SK-N-SH treated with all-trans-retinoic acid at 6 μM for 48 hours (cell line): ENCODE data around the gene BEX1.
A peak's percentile ranks its signal among the peaks of the same experiment; 100 is the strongest.

Experiments
- ATAC-seq: fragments of 200-7000 bp; cut with Tn5 transposase; 3 replicates; pipeline ENCODE4 v1.9.1; 2020; ENCODE audit warnings: mild to moderate bottlenecking, moderate library complexity
- ARNTL ChIP-seq: fragments of 450-650 bp; formaldehyde crosslinking; IDR thresholded peaks from 2 replicates; pipeline ENCODE4 v1.5.0; 2020; ENCODE audit warnings: low read depth, mild to moderate bottlenecking, moderate library complexity, borderline replicate concordance
- BACH2 ChIP-seq: fragments of 250-450 bp; sonication (Bioruptor Pico); IDR thresholded peaks from 2 replicates; pipeline ENCODE4 v1.9.0; 2021; ENCODE audit warnings: mild to moderate bottlenecking, borderline replicate concordance
- CREB5 ChIP-seq: fragments of 250-450 bp; sonication (Bioruptor Pico); IDR thresholded peaks from 2 replicates; pipeline ENCODE4 v1.5.1; 2020; ENCODE audit warnings: low read depth, mild to moderate bottlenecking, moderate library complexity
- CSDC2 ChIP-seq: fragments of 250-450 bp; sonication (Bioruptor Pico); IDR thresholded peaks from 2 replicates; pipeline ENCODE4 v1.5.0; 2020; ENCODE audit warnings: mild to moderate bottlenecking, moderate library complexity
- CSRNP3 ChIP-seq: fragments of 250-450 bp; sonication (Bioruptor Pico); IDR thresholded peaks from 2 replicates; pipeline ENCODE4 v1.5.1; 2021; ENCODE audit warnings: mild to moderate bottlenecking, moderate library complexity
- ESRRG ChIP-seq: fragments of 250-450 bp; sonication (Bioruptor Pico); IDR thresholded peaks from 2 replicates; pipeline ENCODE4 v1.6.1; 2021; ENCODE audit warnings: mild to moderate bottlenecking
- GLIS3 ChIP-seq: fragments of 250-450 bp; sonication (Bioruptor Pico); IDR thresholded peaks from 2 replicates; pipeline ENCODE4 v1.5.0; 2020; ENCODE audit warnings: mild to moderate bottlenecking, moderate library complexity
- ISL1 ChIP-seq: fragments of 250-450 bp; sonication (Bioruptor Pico); IDR thresholded peaks from 2 replicates; pipeline ENCODE4 v2.1.2; 2022; ENCODE audit warnings: mild to moderate bottlenecking, moderate library complexity
- OSR1 ChIP-seq: fragments of 250-450 bp; sonication (Bioruptor Pico); IDR thresholded peaks from 2 replicates; pipeline ENCODE4 v1.8.0; 2022; ENCODE audit warnings: moderate library complexity, mild to moderate bottlenecking, inconsistent platforms
- POU6F1 ChIP-seq: fragments of 250-450 bp; sonication (Bioruptor Pico); IDR thresholded peaks from 2 replicates; pipeline ENCODE4 v1.8.0; 2021; ENCODE audit warnings: low read depth, mild to moderate bottlenecking, moderate library complexity, borderline replicate concordance
- PPARA ChIP-seq: fragments of 250-450 bp; sonication (Bioruptor Pico); IDR thresholded peaks from 2 replicates; pipeline ENCODE4 v1.5.0; 2020; ENCODE audit warnings: mild to moderate bottlenecking, borderline replicate concordance
- RARB ChIP-seq: fragments of 250-450 bp; sonication (Bioruptor Pico); IDR thresholded peaks from 2 replicates; pipeline ENCODE4 v1.8.0; 2021; ENCODE audit warnings: mild to moderate bottlenecking, moderate library complexity
- SNAI2 ChIP-seq: fragments of 250-450 bp; sonication (Bioruptor Pico); IDR thresholded peaks from 2 replicates; pipeline ENCODE4 v1.5.0; 2020; ENCODE audit warnings: mild to moderate bottlenecking, moderate library complexity
- TCF4 ChIP-seq: fragments of 250-450 bp; sonication (Bioruptor Pico); IDR thresholded peaks from 2 replicates; pipeline ENCODE4 v1.8.0; 2021; ENCODE audit warnings: mild to moderate bottlenecking, moderate library complexity, borderline replicate concordance
- TOX ChIP-seq: fragments of 250-450 bp; sonication (Bioruptor Pico); IDR thresholded peaks from 2 replicates; pipeline ENCODE4 v1.8.0; 2021; ENCODE audit warnings: mild to moderate bottlenecking, moderate library complexity, borderline replicate concordance
- TSHZ2 ChIP-seq: fragments of 250-450 bp; sonication (Bioruptor Pico); IDR thresholded peaks from 2 replicates; pipeline ENCODE4 v1.5.0; 2020; ENCODE audit warnings: mild to moderate bottlenecking, moderate library complexity
- ZC3H10 ChIP-seq: fragments of 250-450 bp; sonication (Bioruptor Pico); IDR thresholded peaks from 2 replicates; pipeline ENCODE4 v1.5.1; 2021; ENCODE audit warnings: mild to moderate bottlenecking, moderate library complexity
- ZFP3 ChIP-seq: fragments of 250-450 bp; sonication (Bioruptor Pico); IDR thresholded peaks from 2 replicates; pipeline ENCODE4 v1.5.0; 2020; ENCODE audit warnings: mild to moderate bottlenecking, moderate library complexity
- ZFP30 ChIP-seq: fragments of 450-650 bp; formaldehyde crosslinking; IDR thresholded peaks from 2 replicates; pipeline ENCODE4 v1.5.0; 2022; ENCODE audit warnings: mild to moderate bottlenecking, moderate library complexity
- ZNF565 ChIP-seq: fragments of 450-650 bp; formaldehyde crosslinking; conservative IDR thresholded peaks from 2 replicates; pipeline ENCODE4 v1.5.0; 2020; ENCODE audit warnings: low read depth, mild to moderate bottlenecking, moderate library complexity
- ZNF70 ChIP-seq: fragments of 450-650 bp; formaldehyde crosslinking; IDR thresholded peaks from 2 replicates; pipeline ENCODE4 v1.5.0; 2020; ENCODE audit warnings: mild to moderate bottlenecking, moderate library complexity
- ZNF8 ChIP-seq: fragments of 450-650 bp; formaldehyde crosslinking; IDR thresholded peaks from 2 replicates; pipeline ENCODE4 v1.5.0; 2020; ENCODE audit warnings: mild to moderate bottlenecking, moderate library complexity

The BEX1 gene

GRCh38 chrX:103073467-103073866 lies 9.5 kb upstream of the BEX1 start:
- ATAC-seq: peak; percentile 95
- TF ChIP-seq PPARA (CRISPR knock-in tag) (no peak), TSHZ2 (no peak), ESRRG (CRISPR knock-in tag) (no peak)

- TF ChIP-seq TOX: no peak
- TF ChIP-seq OSR1 (CRISPR knock-in tag): no peak
- TF ChIP-seq ESRRG (CRISPR knock-in tag): no peak
- no peak for TF ChIP-seq SNAI2
- no peak for TF ChIP-seq ZNF8 (CRISPR knock-in tag)
- TF ChIP-seq GLIS3 (CRISPR knock-in tag): no peak
- no peak for TF ChIP-seq ISL1 (CRISPR knock-in tag)
- no peak for ATAC-seq
Observed at GRCh38 chrX:103066606-103067005, 2.6 kb upstream of the BEX1 start.

GRCh38 chrX:103063191-103063845 lies 653 bp downstream of the BEX1 start:
- TF ChIP-seq ARNTL (CRISPR knock-in tag) (no peak), RARB (CRISPR knock-in tag) (no peak), ISL1 (CRISPR knock-in tag) (no peak), ESRRG (CRISPR knock-in tag) (no peak), ZFP30 (CRISPR knock-in tag) (no peak), POU6F1 (CRISPR knock-in tag) (no peak), ZNF70 (CRISPR knock-in tag) (no peak), OSR1 (CRISPR knock-in tag) (no peak), ZFP3 (CRISPR knock-in tag) (no peak), CSDC2 (CRISPR knock-in tag) (no peak), SNAI2 (no peak), CSRNP3 (no peak), TCF4 (CRISPR knock-in tag) (no peak), ZNF8 (CRISPR knock-in tag) (no peak), PPARA (CRISPR knock-in tag) (no peak)
- TF ChIP-seq, all 23 proteins: peak for 0
- ATAC-seq: peak; percentile 82

GRCh38 chrX:103061486-103061885 lies 2.5 kb downstream of the BEX1 start:
- no peak for ATAC-seq
- TF ChIP-seq ZC3H10 (no peak), CSDC2 (CRISPR knock-in tag) (no peak), GLIS3 (CRISPR knock-in tag) (no peak), ZFP30 (CRISPR knock-in tag) (no peak), PPARA (CRISPR knock-in tag) (no peak), ZNF565 (no peak), ARNTL (CRISPR knock-in tag) (no peak), ZNF8 (CRISPR knock-in tag) (no peak), OSR1 (CRISPR knock-in tag) (no peak), TCF4 (CRISPR knock-in tag) (no peak), RARB (CRISPR knock-in tag) (no peak), ESRRG (CRISPR knock-in tag) (no peak), SNAI2 (no peak), TSHZ2 (no peak), BACH2 (no peak), TOX (no peak), CSRNP3 (no peak), ISL1 (CRISPR knock-in tag) (no peak), CREB5 (no peak)
